Measurements from ENCODE around the gene CD8A.

The CD8A gene

GRCh38 chr2:86808315-86809161, 17.8 kb upstream of the CD8A start:
- peak; percentile 95 for DNase-seq

- DNase-seq = peak; percentile 71
Measured at GRCh38 chr2:86807468-86808275, 17.0 kb upstream of the CD8A start.

- DNase-seq = no peak
Measured at GRCh38 chr2:86807133-86807467, 16.4 kb upstream of the CD8A start.

- no peak for DNase-seq
Measured at GRCh38 chr2:86806059-86806857, 15.5 kb upstream of the CD8A start.

- no peak for DNase-seq
Measured at GRCh38 chr2:86800856-86801567, 10.3 kb upstream of the CD8A start.

GRCh38 chr2:86794861-86795260, 4.1 kb upstream of the CD8A start:
- DNase-seq = no peak

- DNase-seq = no peak
Measured at GRCh38 chr2:86793752-86794151, 3.0 kb upstream of the CD8A start.

GRCh38 chr2:86791573-86791972, 860 bp upstream of the CD8A start:
- DNase-seq = no peak

GRCh38 chr2:86790134-86790675, 508 bp downstream of the CD8A start:
- no peak for DNase-seq

- no peak for DNase-seq
Measured at GRCh38 chr2:86789687-86790133, 1.0 kb downstream of the CD8A start.

- no peak for DNase-seq
Measured at GRCh38 chr2:86788881-86789686, 1.6 kb downstream of the CD8A start.

GRCh38 chr2:86788165-86788564, 2.5 kb downstream of the CD8A start:
- no peak for DNase-seq

GRCh38 chr2:86787736-86788135, 3.0 kb downstream of the CD8A start:
- no peak for DNase-seq

- no peak for DNase-seq
Measured at GRCh38 chr2:86786001-86786536, 4.6 kb downstream of the CD8A start.

GRCh38 chr2:86785456-86785855, 5.3 kb downstream of the CD8A start:
- no peak for DNase-seq

- DNase-seq = no peak
Measured at GRCh38 chr2:86783615-86784339, 6.9 kb downstream of the CD8A start.

- DNase-seq = no peak
Measured at GRCh38 chr2:86782748-86783147, 8.0 kb downstream of the CD8A start.

- DNase-seq = no peak
Measured at GRCh38 chr2:86781363-86781762, 9.3 kb downstream of the CD8A start.

- DNase-seq = no peak
Measured at GRCh38 chr2:86779971-86780370, 10.7 kb downstream of the CD8A start.

GRCh38 chr2:86778957-86779356, 11.8 kb downstream of the CD8A start:
- DNase-seq = no peak
